ENCODE measurements around the gene ABCA4.

ABCA4 gene

GRCh38 chr1:94101613-94102525 lies 19.1 kb downstream of the ABCA4 start:
- DNase-seq = no peak

DNA sequence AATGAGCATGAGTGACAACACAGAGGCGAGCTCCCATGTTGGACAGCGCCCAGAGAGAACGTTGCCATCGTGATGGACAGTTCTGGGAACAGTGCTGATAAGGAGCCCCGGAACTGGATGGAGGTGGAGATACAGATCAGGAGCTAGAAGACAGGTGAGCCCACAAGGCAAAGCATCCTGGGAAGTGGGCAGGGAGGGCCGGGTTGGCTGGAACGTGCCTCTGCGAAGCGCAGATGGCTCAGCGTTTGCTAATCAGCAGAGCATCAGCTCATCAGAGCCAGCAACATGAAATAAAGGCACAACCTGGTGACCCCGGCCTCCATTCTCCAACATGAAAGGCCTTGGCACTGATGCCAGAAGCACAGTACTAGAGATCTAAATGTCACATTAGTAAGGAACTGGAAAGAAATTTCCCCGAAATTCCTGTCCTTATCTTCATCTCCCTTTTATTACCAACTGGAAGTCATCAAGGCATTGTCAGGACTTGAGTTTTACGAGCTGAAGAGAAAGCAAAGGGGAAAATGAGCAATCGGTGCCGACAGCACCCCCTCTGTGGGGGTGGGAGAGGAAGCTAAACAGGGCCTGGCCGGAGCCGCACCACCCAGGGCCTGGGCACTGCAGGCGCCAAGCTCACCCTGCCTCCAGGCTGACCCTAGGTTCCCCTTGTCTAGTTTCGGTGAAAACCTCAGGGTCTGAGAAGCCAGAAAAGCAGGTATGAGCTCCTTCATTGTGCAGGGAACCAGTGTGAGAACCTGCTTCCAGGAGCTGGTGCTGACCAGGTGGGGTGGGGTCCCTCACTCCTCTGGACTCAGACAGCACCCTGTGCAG lies 19.9 kb downstream of the ABCA4 start:
- no peak for DNase-seq

DNA sequence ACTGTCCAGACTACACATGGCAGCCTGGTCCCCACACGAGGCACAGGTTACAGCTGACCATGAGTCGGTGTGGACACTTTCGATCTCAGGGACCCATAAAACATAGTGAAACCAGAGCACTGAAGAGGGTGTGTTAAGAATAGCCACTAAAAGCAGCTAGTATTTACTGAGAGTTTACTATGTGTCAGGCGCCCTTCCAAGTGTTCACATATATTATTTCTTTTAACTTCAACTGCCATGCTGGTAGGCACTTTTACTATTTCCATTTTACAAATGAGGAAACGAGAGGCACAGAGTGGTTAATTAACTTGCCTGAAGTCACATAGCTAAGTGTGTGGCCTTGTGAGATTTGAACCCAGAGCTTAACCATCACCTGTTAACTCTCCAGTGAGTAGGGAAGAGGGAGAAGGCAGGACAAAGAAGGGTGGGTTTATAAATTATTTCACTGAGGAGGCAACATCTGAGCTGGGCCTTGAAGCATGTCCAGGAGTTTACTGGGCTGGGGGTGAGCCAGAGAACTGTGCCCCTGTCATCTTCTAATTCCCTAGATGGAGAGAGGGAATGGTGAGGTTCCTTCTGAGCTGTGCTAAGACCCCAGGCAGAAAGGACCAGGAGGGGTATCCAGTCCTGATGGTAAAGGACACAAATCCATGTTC lies 20.7 kb downstream of the ABCA4 start:
- DNase-seq = no peak

DNA sequence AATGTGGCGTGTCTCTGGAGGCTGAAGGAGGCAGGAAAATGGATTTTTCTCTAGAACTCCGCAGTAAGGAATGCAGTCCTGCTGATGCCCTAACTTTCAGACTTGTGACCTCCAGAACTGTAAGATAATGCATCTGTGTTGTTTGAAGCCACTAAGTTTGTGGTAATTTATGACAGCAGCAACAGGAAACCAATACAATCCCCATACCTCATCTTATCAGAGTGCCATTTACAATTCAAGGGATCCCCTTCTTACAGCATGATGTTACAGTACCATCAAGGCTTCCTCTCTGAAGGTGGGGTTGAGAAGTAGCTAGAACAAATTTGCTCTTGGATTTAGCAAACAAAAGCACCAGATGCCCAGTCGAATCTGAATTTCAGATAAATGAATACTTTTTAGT lies 21.6 kb downstream of the ABCA4 start:
- no peak for DNase-seq

DNA sequence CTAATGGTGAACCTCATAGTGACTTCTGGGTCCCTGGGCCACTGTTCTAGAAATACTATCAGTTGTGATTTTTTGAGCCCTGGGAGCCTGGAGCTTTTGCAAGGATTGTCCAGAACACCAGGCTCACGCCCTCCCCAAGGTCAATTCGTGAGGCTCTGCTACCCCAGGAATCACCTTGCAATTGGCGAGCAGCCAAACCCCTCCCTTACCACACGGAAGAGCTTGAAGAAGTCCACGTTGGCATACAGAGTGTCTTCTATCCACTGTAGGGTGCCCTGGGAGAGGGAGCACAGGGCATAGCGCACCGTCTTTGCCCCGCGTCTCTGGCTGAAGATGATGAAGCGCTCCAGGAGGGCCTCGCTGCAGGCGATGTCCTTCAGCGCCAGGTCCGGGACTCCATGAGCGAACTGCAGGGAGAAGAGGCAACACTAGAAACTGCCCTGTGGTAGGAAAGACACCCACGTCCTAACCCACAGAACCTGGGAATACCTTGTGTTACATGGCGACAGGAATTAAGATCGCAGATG lies 22.3 kb downstream of the ABCA4 start:
- no peak for DNase-seq

DNA sequence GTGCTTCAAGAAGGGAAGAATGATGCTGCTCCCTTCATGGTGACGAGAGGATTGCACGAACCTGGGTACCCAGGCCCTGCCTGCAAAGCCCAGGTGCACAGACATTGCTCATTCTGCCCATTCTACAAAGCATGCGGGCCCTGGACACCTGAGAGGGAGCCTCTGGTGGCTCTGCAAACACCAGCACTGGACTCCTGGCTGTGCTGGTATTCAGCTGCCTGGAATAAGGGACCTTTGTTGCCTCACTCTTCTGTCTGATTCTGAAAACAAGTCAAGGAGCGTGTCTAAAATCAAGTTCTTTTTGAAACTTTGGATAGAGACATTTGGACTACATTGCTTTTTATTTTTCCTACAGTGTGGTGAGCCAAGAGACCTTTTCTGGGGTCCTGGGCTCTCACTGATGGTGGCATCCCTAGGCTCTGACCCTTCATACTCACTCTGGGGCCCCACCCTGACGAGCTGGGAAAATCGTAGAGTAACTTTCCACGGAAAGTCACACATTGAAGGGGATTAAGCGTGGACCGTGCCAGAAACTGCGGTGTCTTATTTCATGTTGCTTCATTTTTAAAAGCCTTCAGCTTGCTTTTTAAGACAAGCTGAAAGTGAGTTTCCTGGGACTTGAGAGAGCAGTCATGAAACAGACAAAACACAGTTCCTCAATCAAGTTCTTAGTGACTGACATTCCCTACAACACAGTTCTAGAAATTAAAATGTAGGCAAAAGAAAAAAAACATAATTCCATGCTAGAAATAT lies 24.0 kb downstream of the ABCA4 start:
- no peak for DNase-seq

GRCh38 chr1:94095744-94096469 lies 25.0 kb downstream of the ABCA4 start:
- DNase-seq = no peak

GRCh38 chr1:94095112-94095637 lies 25.8 kb downstream of the ABCA4 start:
- DNase-seq = no peak

DNA sequence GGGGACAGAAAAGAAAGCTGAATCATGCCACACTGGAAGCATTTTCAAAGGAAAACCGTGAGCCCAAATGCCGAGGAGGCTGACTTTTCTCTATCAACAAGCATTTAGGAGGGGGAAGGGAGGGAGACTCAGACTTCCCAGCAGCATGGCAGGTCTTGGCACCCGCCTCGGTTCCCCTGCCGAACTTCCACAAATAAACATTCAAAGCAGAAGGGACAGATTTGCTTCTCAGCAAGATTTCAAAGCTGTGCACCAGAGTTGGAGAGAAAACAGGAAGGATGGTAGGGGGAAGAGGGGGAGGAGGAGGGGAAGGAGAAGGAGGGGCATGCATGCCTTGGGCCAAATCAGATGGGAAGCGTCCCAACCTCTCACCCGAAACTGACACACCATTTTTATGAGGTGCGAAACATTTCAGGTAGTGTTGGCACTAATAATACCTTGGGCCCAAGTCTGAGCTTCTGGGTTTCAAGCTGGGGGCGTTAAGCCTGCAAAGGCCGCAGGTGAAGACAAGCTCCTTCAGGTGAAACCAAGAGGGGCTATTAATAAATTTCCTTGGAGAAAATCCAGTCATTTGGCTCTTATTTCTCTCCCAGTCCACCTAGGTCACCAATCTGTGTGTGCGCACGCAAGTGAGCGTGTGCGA lies 26.4 kb downstream of the ABCA4 start:
- no peak for DNase-seq

GRCh38 chr1:94093996-94094395 lies 27.0 kb downstream of the ABCA4 start:
- no peak for DNase-seq

- DNase-seq = no peak
These were observed 27.6 kb downstream of the ABCA4 start for GRCh38 chr1:94093396-94093795.

DNA sequence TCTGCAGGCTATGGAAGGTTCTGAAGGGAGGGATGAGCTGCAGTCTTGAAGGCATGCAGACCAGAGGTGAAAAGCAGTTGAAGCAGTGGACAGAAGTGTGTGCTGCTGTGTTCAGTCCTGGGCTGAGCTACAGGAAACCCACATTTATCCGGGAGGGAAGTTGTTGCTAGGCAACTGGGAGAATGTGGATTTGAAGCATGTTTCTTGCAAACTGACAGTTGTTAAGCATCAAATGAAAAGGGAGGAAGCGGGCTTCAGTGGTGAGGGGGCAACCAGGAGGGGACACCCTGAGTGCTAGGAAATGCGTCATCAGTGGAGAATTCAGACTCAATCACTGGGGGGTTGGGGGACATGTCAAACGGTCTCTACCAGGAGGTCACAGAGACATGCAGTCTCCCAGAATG lies 28.7 kb downstream of the ABCA4 start:
- DNase-seq = no peak

DNA sequence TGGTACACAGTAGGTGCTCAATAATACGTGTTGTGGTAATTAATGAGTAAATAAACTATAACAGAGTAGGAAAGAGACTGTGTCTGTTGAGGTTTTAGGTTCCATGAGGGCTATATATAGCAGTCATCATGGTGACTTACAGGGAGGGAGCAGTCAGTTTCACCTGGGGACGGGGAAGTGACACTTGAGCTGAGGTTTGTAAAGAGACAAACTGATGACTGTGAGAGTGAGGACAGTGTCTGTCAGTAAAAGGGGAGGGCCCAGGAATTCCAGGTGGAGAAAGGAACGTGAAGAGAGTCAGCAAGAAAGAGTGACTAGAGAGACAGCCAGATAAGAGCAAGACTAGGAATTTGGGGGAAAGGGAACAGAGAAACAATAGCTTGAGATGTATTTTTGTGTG lies 30.2 kb downstream of the ABCA4 start:
- no peak for DNase-seq

- DNase-seq = no peak
These were observed 33.8 kb downstream of the ABCA4 start for GRCh38 chr1:94087193-94087592.

GRCh38 chr1:94084547-94084946 lies 36.4 kb downstream of the ABCA4 start:
- DNase-seq = no peak

DNA sequence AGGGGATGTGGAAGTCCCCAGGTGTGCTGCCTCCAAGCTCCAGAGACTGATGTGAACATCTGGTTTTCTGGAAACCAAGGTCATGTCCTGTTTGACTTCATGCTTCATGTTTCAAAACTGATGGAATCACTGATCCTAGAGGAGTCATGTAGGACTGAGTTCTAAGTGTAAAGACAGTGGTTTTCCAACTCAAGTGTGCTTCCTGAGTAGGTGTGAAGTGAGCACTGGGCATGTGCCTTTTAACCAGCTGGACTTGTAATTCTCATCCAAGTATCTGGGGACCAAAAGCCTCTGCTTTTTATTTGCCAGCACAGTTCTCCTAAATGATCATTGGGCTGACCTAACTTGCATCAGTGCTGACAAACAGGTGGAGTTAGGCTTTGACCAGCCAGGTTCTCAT lies 36.9 kb downstream of the ABCA4 start:
- DNase-seq = no peak

DNA sequence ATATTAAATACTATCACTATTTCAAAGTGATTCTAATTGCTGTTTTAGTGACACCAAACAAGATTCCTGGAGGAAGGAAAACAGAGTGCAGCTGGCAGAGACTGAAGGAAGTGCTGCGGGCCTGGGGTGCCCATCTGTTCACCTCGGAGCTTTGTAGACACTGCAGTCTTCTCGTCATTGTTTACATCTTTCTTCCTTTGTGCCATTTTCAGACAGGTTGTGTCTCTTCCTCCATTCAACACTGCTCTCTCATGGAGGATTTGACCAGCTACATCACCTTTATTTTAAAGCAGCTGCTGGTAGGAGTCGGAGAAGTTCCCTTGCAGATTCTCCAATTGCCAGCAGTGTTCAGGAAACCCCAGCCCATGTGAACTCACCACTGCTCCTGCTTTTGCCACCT lies 37.3 kb downstream of the ABCA4 start:
- no peak for DNase-seq

- no peak for DNase-seq
These were observed 39.2 kb downstream of the ABCA4 start for GRCh38 chr1:94081566-94082344.

- DNase-seq = no peak
These were observed 41.0 kb downstream of the ABCA4 start for GRCh38 chr1:94079989-94080388.
